CD8-positive, alpha-beta memory T cell (primary cell): ENCODE data around the gene PHKG2. TPM values are rescaled to one million over a fixed set of nuclear protein-coding genes. Genes with fewer than 3 reads are reported as not detected.

Source experiments
- CTCF ChIA-PET: fragments of 350-600 bp; sonication (Branson Sonifier 250); formaldehyde crosslinking; loops from one replicate; lab custom pipeline; 2021; ENCODE audit warnings: antibody characterized with exemption; lab: Charles Lee
- POLR2A ChIA-PET: fragments of 350-600 bp; sonication (Branson Sonifier 250); formaldehyde crosslinking; loops from one replicate; lab custom pipeline; 2021; ENCODE audit warnings: antibody characterized with exemption; lab: Charles Lee
- DNase-seq, 5 donors: peaks; one replicate each; pipeline versions ENCODE4 v3.0.0 to v3.0.0-alpha.2; 2020 to 2022; ENCODE audit warnings: mixed read lengths in 1 of 5
- H3K27ac ChIP-seq: one replicate; pipeline ENCODE4 v1.7.0; 2013; ENCODE audit warnings: low read depth, mild to moderate bottlenecking, low read length, moderate library complexity
- H3K27me3 ChIP-seq: 2 replicates; pipeline ENCODE4 v1.7.0; 2013; ENCODE audit warnings: low read length, mild to moderate bottlenecking; ENCODE audit not compliant: insufficient read depth, poor library complexity, severe bottlenecking
- H3K36me3 ChIP-seq: 2 replicates; pipeline ENCODE4 v1.7.0; 2013; ENCODE audit warnings: mild to moderate bottlenecking, low read length, moderate library complexity; ENCODE audit not compliant: insufficient read depth
- H3K4me1 ChIP-seq: 2 replicates; pipeline ENCODE4 v1.7.0; 2013; ENCODE audit warnings: mild to moderate bottlenecking, low read length, moderate library complexity; ENCODE audit not compliant: insufficient read depth
- H3K4me3 ChIP-seq: 2 replicates; pipeline ENCODE4 v1.7.0; 2013; ENCODE audit warnings: mild to moderate bottlenecking, low read length
- H3K9me3 ChIP-seq: 2 replicates; pipeline ENCODE4 v1.7.0; 2013; ENCODE audit warnings: mild to moderate bottlenecking, low read length
- H3K27ac Mint-ChIP-seq, 8 donors: one replicate each; pipeline ENCODE4 v1.8.0; 2020 to 2021; ENCODE audit warnings: mixed read lengths in 8 of 8, mild to moderate bottlenecking in 6 of 8, inconsistent platforms in 3 of 8, moderate library complexity in 3 of 8
- H3K27me3 Mint-ChIP-seq, 2 donors: one replicate each; pipeline ENCODE4 v1.8.0; 2020 to 2021; ENCODE audit warnings: mixed read lengths in 2 of 2, mild to moderate bottlenecking in 1 of 2, moderate library complexity in 1 of 2
- H3K36me3 Mint-ChIP-seq, 3 donors: one replicate each; pipeline ENCODE4 v1.8.0; 2020 to 2021; ENCODE audit warnings: mixed read lengths in 3 of 3, inconsistent platforms in 1 of 3, mild to moderate bottlenecking in 1 of 3
- H3K4me1 Mint-ChIP-seq, 3 donors: one replicate each; pipeline ENCODE4 v1.8.0; 2020 to 2021; ENCODE audit warnings: mixed read lengths in 3 of 3, inconsistent platforms in 1 of 3, mild to moderate bottlenecking in 1 of 3
- H3K4me3 Mint-ChIP-seq, 7 donors: one replicate each; pipeline ENCODE4 v1.8.0; 2020 to 2021; ENCODE audit warnings: mixed read lengths in 7 of 7, mild to moderate bottlenecking in 6 of 7, moderate library complexity in 4 of 7, inconsistent platforms in 2 of 7
- H3K9me3 Mint-ChIP-seq, 5 donors: one replicate each; pipeline ENCODE4 v1.8.0; 2020 to 2022; ENCODE audit warnings: mixed read lengths in 5 of 5, mild to moderate bottlenecking in 3 of 5, moderate library complexity in 2 of 5, inconsistent platforms in 1 of 5
- polyA plus RNA-seq: library from polyadenylated mRNA; unstranded; fragments of 300-500 nt; fragmentation: Illumina TruSeq; gene quantifications from one replicate; pipeline ENCODE4 v1.2.3, GENCODE V29; 2021
- total RNA-seq, 2 experiments: library from RNA; stranded (reverse); gene quantifications; one replicate each; pipeline ENCODE4 v1.2.3, GENCODE V29; 2021

Gene PHKG2
- total and polyA plus RNA-seq, 3 experiments from 2014 or later: 31.8 to 47.0 (median 32.2) TPM

- H3K27me3 Mint-ChIP-seq: no peaks in the 10 kb centered on the region
- H3K36me3 Mint-ChIP-seq: peaks cover 0 to 65% (median 0%) of the 10 kb centered on the region in 3 donors
- peaks cover 27 to 32% (median 31%) of the 10 kb centered on the region in 3 donors for H3K4me1 Mint-ChIP-seq
- H3K4me1 ChIP-seq: peaks cover 32% of the 10 kb centered on the region
- H3K4me3 ChIP-seq: no peak overlapping the region
- peak overlapping the region in 6 of 7 donors; percentile 5 to 99 (median 96) for H3K4me3 Mint-ChIP-seq
- H3K9me3 Mint-ChIP-seq: no peaks in the 10 kb centered on the region
- DNase-seq: peak in 1 of 5 donors; percentile 30
- no peaks in the 10 kb centered on the region for H3K9me3 ChIP-seq
- ChIA-PET CTCF (interaction anchor here (1.8 kb wide), 1 partner anchor 54 kb away, joined by 5 read pairs; no protein-coding TSS in a partner anchor), POLR2A (interaction anchor here (0.6 kb wide), 1 partner anchor 45 kb away, joined by 3 read pairs; no protein-coding TSS in a partner anchor)
- peak overlapping the region in 5 of 8 donors; percentile 19 to 97 (median 66) for H3K27ac Mint-ChIP-seq
- no peaks in the 10 kb centered on the region for H3K27me3 ChIP-seq
- H3K36me3 ChIP-seq: peaks cover 20% of the 10 kb centered on the region
- H3K27ac ChIP-seq: no peak overlapping the region
Measured at GRCh38 chr16:30760001-30760559, 11.9 kb downstream of the PHKG2 start.

DNA sequence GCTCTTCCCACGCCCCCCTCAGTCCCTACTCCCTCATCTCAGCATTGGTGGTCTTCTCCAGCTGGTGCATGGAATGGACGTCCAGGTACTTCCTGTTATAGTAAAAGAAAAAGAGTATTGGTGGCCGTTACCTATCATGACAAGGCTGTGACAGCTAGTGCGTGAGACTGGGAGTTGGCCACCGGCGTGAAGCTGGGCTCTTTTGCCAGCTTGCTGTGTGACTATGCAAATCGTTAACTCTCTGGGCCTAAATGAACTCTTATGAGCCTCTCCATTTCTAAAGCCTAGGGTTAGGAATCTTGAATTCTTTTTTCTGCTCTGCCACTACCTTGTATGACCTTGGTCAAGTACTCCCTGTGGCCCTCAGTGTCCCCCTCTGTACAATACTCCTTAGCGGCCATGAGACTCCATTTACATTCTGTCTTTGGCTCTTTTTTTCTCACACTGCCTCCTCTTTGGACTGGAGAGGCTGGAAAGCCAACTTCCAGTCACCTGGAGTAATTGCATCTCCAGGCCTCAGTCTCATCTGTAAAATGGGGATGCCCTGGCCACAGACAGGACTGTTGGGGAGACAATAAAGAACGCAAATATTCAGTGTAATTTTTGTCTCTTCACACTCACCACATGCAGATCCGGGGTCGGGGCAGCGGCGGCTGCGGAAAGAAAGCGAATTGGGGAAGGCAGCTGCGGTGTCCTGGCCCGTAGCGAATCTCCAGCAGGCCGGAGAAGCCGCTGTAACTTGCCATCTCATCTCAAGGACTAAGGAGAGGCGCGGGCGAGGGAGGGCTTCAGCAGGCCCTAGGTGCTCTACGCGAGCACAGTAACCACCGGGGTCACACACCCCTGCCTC is 12.6 kb downstream of the PHKG2 start:
- Mint-ChIP-seq H3K4me3 (peak overlapping the region; percentile 96 to 99 (median 96)), H3K9me3 (no peaks in the 10 kb centered on the region), H3K27me3 (no peaks in the 10 kb centered on the region), H3K27ac (peak overlapping the region; percentile 18 to 99 (median 96)), H3K36me3 (peaks cover 0 to 65% (median under 1%) of the 10 kb centered on the region in 3 donors), H3K4me1 (peaks cover 30 to 38% (median 37%) of the 10 kb centered on the region in 3 donors)
- Histone ChIP-seq H3K4me1 (peaks cover 32% of the 10 kb centered on the region), H3K4me3 (peak overlapping the region; percentile 90), H3K27ac (peak overlapping the region; percentile 84), H3K36me3 (peaks cover 27% of the 10 kb centered on the region), H3K27me3 (no peaks in the 10 kb centered on the region), H3K9me3 (no peaks in the 10 kb centered on the region)
- ChIA-PET CTCF (no interaction called here), POLR2A (interaction anchor here (0.6 kb wide), 3 partner anchors 13 to 45 kb away, joined by 3 to 4 read pairs (median 4); partner anchors contain the start of gene PHKG2)
- DNase-seq: peak in 1 of 5 donors; percentile 16

DNA sequence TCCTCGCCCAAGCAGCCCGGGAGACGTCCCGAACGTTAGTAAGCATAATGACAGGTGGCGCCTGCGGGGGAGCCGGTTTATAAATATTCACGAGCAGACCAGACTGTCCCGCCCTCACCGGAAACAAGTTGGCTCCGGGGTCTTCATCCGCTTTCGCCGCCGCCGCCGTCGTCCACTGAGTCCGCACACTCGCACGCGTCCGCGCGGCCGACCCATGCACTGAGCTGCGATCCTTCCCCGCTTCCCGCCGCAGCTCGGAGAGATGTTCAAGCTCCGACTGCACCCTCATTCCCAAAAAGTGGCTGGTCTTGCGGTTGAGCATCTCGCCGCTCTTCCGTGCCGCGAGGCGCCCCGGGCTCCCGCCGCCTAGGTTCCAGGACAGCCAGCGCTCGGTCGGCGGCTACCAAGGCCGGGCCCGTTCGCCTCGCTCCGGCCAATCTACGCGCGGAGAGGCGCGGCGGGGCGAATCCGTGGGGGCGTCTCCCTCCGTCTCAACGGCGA is 13.3 kb downstream of the PHKG2 start:
- Mint-ChIP-seq H3K36me3 (peaks cover 0 to 65% (median 2%) of the 10 kb centered on the region in 3 donors), H3K27ac (peak overlapping the region; percentile 93 to 99 (median 97)), H3K4me1 (peaks cover 30 to 42% (median 37%) of the 10 kb centered on the region in 3 donors), H3K4me3 (peak overlapping the region; percentile 96 to 99 (median 96)), H3K27me3 (no peaks in the 10 kb centered on the region), H3K9me3 (no peaks in the 10 kb centered on the region)
- H3K27me3 ChIP-seq: no peaks in the 10 kb centered on the region
- POLR2A ChIA-PET: interaction anchor here (0.6 kb wide), 1 partner anchor 14 kb away, joined by 4 read pairs; the partner anchor contains the start of gene PHKG2
- CTCF ChIA-PET: no interaction called here
- no peaks in the 10 kb centered on the region for H3K9me3 ChIP-seq
- peak; percentile 25 to 71 (median 39) for DNase-seq
- peaks cover 32% of the 10 kb centered on the region for H3K4me1 ChIP-seq
- peaks cover 34% of the 10 kb centered on the region for H3K36me3 ChIP-seq
- peak overlapping the region; percentile 84 for H3K27ac ChIP-seq
- peak overlapping the region; percentile 90 for H3K4me3 ChIP-seq

- peak within 1 kb of the TSS; percentile 90 for H3K4me3 ChIP-seq
- POLR2A ChIA-PET: interaction anchor here (1.0 kb wide), 1 partner anchor 13 kb away, joined by 5 read pairs; no protein-coding TSS in a partner anchor
- no peaks in the 10 kb centered on the region for H3K27me3 ChIP-seq
- DNase-seq: peak; percentile 84 to 95 (median 93)
- peaks cover 38% of the 10 kb centered on the region for H3K4me1 ChIP-seq
- Mint-ChIP-seq H3K27ac (peak within 1 kb of the TSS; percentile 93 to 99 (median 97)), H3K27me3 (no peaks in the 10 kb centered on the region), H3K9me3 (no peaks in the 10 kb centered on the region), H3K4me1 (peaks cover 36 to 48% (median 41%) of the 10 kb centered on the region in 3 donors), H3K4me3 (peak within 1 kb of the TSS; percentile 96 to 99 (median 96)), H3K36me3 (peaks cover 3 to 66% (median 6%) of the 10 kb centered on the region in 3 donors)
- H3K9me3 ChIP-seq: no peaks in the 10 kb centered on the region
- CTCF ChIA-PET: no interaction called here
- peak within 1 kb of the TSS; percentile 84 for H3K27ac ChIP-seq
- peaks cover 41% of the 10 kb centered on the region for H3K36me3 ChIP-seq
Measured at GRCh38 chr16:30761928-30762902, 14.0 kb downstream of the PHKG2 start, which contains the start of the genes CFAP119 and RNF40. TSS of gene CFAP119 (minus strand) at chr16:30762062. CDS start at chr16:30761748, 314 bp downstream. TSS of gene RNF40 (plus strand) at chr16:30762322. CDS start at chr16:30762546, 224 bp downstream.

GRCh38 chr16:30762991-30763725 is 14.9 kb downstream of the PHKG2 start:
- POLR2A ChIA-PET: interaction anchor here (1.0 kb wide), 1 partner anchor 12 kb away, joined by 5 read pairs; no protein-coding TSS in a partner anchor
- Histone ChIP-seq H3K4me3 (peak overlapping the region; percentile 90), H3K4me1 (peaks cover 43% of the 10 kb centered on the region), H3K36me3 (peaks cover 50% of the 10 kb centered on the region), H3K9me3 (no peaks in the 10 kb centered on the region), H3K27me3 (no peaks in the 10 kb centered on the region), H3K27ac (peak overlapping the region; percentile 84)
- CTCF ChIA-PET: interaction anchor here (1.0 kb wide), 1 partner anchor 43 kb away, joined by 3 read pairs; no protein-coding TSS in a partner anchor
- Mint-ChIP-seq H3K9me3 (no peaks in the 10 kb centered on the region), H3K27ac (peak overlapping the region; percentile 93 to 99 (median 97)), H3K4me1 (peaks cover 44 to 58% (median 50%) of the 10 kb centered on the region in 3 donors), H3K4me3 (peak overlapping the region; percentile 96 to 99 (median 96)), H3K36me3 (peaks cover 4 to 70% (median 12%) of the 10 kb centered on the region in 3 donors), H3K27me3 (no peaks in the 10 kb centered on the region)
- DNase-seq: no peak

DNA sequence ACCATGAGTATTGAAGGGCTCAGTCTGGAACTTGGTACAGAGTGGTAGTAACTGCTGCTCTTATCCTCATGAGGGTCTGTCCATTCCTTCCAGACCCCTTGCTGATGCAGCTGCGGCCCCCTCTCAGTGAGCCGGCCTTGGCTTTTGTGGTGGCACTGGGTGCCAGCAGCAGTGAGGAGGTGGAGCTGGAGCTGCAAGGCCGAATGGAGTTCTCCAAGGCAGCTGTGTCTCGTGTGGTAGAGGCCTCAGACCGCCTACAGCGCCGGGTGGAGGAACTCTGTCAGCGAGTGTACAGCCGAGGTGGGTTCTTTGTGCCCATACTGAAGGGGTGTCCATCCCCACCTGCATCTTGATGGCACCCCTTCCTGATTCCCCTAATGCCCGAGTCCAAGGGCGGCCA is 15.9 kb downstream of the PHKG2 start:
- no peak overlapping the region for H3K27ac ChIP-seq
- H3K4me1 ChIP-seq: peaks cover 43% of the 10 kb centered on the region
- no peaks in the 10 kb centered on the region for H3K27me3 ChIP-seq
- ChIA-PET POLR2A (no interaction called here), CTCF (interaction anchor here (1.0 kb wide), 1 partner anchor 42 kb away, joined by 3 read pairs; no protein-coding TSS in a partner anchor)
- Mint-ChIP-seq H3K4me3 (peak overlapping the region in 5 of 7 donors; percentile 25 to 99 (median 82)), H3K4me1 (peaks cover 44 to 61% (median 56%) of the 10 kb centered on the region in 3 donors), H3K36me3 (peaks cover 4 to 77% (median 14%) of the 10 kb centered on the region in 3 donors), H3K27me3 (no peaks in the 10 kb centered on the region), H3K27ac (peak overlapping the region in 5 of 8 donors; percentile 82 to 97 (median 85)), H3K9me3 (no peaks in the 10 kb centered on the region)
- peak in 1 of 5 donors; percentile 44 for DNase-seq
- H3K4me3 ChIP-seq: no peak overlapping the region
- H3K9me3 ChIP-seq: no peaks in the 10 kb centered on the region
- peaks cover 59% of the 10 kb centered on the region for H3K36me3 ChIP-seq
